Measurements from ENCODE around the gene SCTR.

Gene SCTR

GRCh38 chr2:119431155-119431975 lies 92.9 kb downstream of the SCTR start, which contains the start of gene TMEM37:
Gene TMEM37 (plus strand): TSS chr2:119431854. CDS start chr2:119431904, 50 bp downstream.
- in situ Hi-C loops (cut with MboI; ENCODE audit: low pct_unique_long_range_greater_than_20kb, low sequenced_read_pairs, unreplicated experiment) = no loop called here
- no peak for TF ChIP-seq CTCF (IDR thresholded peaks at IDR 0.05; ENCODE audit: extremely low read depth, insufficient read depth, missing control alignments)

GRCh38 chr2:119430023-119430498 lies 94.2 kb downstream of the SCTR start:
- DNase-seq (ENCODE audit: low spot score) = no peak
- no peak for TF ChIP-seq CTCF (IDR thresholded peaks at IDR 0.05; ENCODE audit: extremely low read depth, insufficient read depth, missing control alignments)
- in situ Hi-C loops (cut with MboI; ENCODE audit: low pct_unique_long_range_greater_than_20kb, low sequenced_read_pairs, unreplicated experiment) = no loop called here

More at GRCh38 chr2:119431155-119431975, 92.9 kb downstream of the SCTR start, which contains the start of gene TMEM37:
- peak; percentile 81 for DNase-seq (ENCODE audit: low spot score)

- in situ Hi-C loops (cut with MboI; ENCODE audit: low pct_unique_long_range_greater_than_20kb, low sequenced_read_pairs, unreplicated experiment) = no loop called here
- TF ChIP-seq CTCF (IDR thresholded peaks at IDR 0.05; ENCODE audit: extremely low read depth, insufficient read depth, missing control alignments) = no peak
- DNase-seq (ENCODE audit: low spot score) = no peak
These were observed 94.9 kb downstream of the SCTR start for GRCh38 chr2:119429225-119429981.

- in situ Hi-C loops (cut with MboI; ENCODE audit: low pct_unique_long_range_greater_than_20kb, low sequenced_read_pairs, unreplicated experiment) = no loop called here
- no peak for DNase-seq (ENCODE audit: low spot score)
- TF ChIP-seq CTCF (IDR thresholded peaks at IDR 0.05; ENCODE audit: extremely low read depth, insufficient read depth, missing control alignments) = no peak
These were observed 95.6 kb downstream of the SCTR start for GRCh38 chr2:119428488-119429224.

- no peak for TF ChIP-seq CTCF (IDR thresholded peaks at IDR 0.05; ENCODE audit: extremely low read depth, insufficient read depth, missing control alignments)
- DNase-seq (ENCODE audit: low spot score) = no peak
- in situ Hi-C loops (cut with MboI; ENCODE audit: low pct_unique_long_range_greater_than_20kb, low sequenced_read_pairs, unreplicated experiment) = no loop called here
These were observed 96.5 kb downstream of the SCTR start for GRCh38 chr2:119427756-119428155.

- TF ChIP-seq CTCF (IDR thresholded peaks at IDR 0.05; ENCODE audit: extremely low read depth, insufficient read depth, missing control alignments) = no peak
- DNase-seq (ENCODE audit: low spot score) = no peak
- in situ Hi-C loops (cut with MboI; ENCODE audit: low pct_unique_long_range_greater_than_20kb, low sequenced_read_pairs, unreplicated experiment) = no loop called here
These were observed 97.4 kb downstream of the SCTR start for GRCh38 chr2:119426801-119427395.
